GM13977 (cell line): ENCODE data around the gene SATL1.
A peak's percentile ranks its signal among the peaks of the same experiment; 100 is the strongest.
"Not testable (repeated sequence)": the region's sequence is repeated elsewhere in the genome, so short reads cannot be mapped to it uniquely, and the experiment has no call there.

Experiments used
- DNase-seq: peaks from one replicate; pipeline ENCODE4 v3.0.0; 2012; ENCODE audit warnings: low spot score
- CTCF ChIP-seq: IDR thresholded peaks from 2 replicates; pipeline ENCODE4 v1.5.1; 2012; ENCODE audit warnings: mild to moderate bottlenecking, control low read depth; ENCODE audit not compliant: insufficient read depth; ENCODE audit errors: extremely low read depth, missing control alignments
- in situ Hi-C: fragments of 300-500 bp; cut with MboI; formaldehyde crosslinking; loops from one replicate; pipeline ENCODE4 v1.12.0; 2022; ENCODE audit warnings: low sequenced_read_pairs, low pct_unique_long_range_greater_than_20kb, mixed read lengths, inconsistent platforms; ENCODE audit not compliant: unreplicated experiment

Gene SATL1

DNA sequence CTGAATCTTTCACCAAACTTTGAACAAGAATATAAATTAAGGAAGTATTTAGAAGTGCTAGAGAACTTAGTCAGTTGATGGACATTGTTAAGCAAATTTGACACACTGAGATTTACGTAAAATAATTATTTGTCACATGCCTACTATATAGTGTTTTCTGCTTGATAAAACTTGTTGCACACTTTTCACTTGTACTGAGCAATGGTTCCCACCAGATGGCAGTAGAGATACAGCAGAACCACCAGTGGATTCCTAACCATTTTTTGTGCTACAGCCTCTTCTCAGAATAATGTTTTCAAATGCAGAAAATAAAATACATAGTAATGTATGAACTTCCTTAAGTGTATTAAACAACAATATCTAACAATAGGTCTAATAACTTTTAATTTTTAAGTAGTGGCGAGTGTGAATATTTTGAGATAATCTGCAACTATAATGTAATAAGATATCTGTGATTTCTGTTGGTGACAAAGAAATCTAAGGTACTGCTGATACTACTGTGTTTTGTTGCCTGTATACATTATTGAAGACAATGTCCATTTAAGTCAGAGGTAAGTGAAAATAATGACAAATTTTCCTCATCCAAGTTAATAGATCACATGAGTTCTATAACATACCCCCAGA, 158.7 kb downstream of the SATL1 start:
- TF ChIP-seq CTCF = peak; percentile 79
- in situ Hi-C loops = no loop called here
- DNase-seq = peak; percentile 53

DNA sequence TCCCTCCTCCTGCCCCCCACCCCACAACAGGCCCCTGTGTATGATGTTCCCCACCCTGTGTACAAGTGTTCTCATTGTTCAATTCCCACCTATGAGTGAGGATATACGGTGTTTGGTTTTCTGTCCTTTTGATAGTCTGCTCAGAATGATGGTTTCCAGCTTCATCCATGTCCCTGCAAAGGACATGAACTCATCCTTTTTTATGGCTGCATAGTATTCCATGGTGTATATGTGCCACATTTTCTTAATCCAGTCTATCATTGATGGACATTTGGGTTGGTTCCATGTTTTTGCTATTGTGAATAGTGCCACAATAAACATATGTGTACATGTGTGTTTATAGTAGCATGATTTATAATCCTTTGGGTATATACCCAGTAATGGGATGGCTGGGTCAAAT, 166.3 kb downstream of the SATL1 start:
- not testable (repeated sequence) for DNase-seq

DNA sequence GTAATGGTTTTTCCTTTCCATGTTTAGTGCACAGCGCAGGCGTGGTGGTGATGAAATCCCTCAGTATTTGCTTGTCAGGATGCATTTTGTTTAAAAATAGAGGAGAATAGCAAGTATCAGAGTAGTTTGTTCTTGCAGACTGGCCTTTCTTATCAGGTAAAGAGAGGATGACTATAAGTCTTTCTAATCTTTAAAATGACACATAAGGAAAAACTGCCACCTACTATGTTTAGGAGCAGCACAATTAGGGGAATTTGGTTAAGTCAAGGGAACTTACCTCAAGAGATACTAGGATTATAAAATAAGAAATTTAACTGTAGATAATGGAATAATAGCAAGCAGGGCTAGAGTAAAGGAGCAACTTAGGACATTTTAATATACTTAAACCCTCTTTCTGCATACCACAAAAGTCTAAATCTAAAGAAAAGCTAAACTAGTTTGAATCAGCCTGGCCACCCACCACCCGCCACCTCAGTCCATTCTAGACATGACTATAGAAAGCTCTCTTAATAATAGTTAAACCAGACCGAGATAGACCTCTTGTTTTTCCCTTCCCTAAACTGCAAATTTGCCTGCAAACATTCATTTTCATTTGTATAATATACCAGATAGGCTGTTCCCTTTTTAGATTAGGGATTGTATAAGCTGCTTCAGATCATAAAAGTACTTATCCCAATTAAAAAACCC, 177.9 kb downstream of the SATL1 start:
- no peak for TF ChIP-seq CTCF
- in situ Hi-C loops = no loop called here

More for the DNA sequence above, 166.3 kb downstream of the SATL1 start:
- in situ Hi-C loops = not testable (repeated sequence)

DNA sequence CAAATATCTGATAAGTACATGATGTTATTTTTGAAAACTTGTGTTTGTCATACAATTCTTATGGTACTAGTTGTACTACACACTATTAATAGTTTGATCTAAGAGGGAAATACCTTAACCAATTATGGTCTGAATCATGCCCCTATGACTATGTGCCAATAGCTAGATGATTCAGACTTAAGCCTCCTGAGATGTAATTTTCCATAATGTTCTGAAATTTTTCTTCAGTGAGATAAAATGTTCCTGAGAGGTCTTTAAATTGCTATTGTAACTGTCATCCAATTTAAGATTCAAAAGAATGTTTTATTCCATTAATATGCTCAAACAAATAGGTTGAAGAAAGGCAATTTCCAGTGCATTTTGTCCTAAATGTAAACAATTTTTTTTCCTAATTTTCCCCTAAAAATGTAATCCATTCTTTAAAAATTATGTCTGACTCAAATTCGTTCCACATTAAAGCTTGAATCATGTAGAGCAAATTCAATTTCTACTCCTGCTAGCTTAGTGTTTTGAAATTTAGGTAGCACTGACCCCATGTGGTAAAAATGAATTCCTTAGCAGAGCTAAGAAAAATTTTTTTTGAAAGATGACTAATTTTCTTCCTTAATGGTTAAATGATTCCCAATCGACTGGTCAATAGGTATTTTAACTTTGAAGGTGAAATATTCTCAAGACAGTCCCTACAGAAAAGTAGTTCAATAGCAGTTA, 190.8 kb downstream of the SATL1 start:
- DNase-seq = no peak
- peak; percentile 40 for TF ChIP-seq CTCF
- in situ Hi-C loops = no loop called here

More for the DNA sequence above, 177.9 kb downstream of the SATL1 start:
- DNase-seq = no peak

GRCh38 chrX:85052205-85052604, 191.4 kb downstream of the SATL1 start:
- no peak for TF ChIP-seq CTCF
- in situ Hi-C loops = no loop called here
- no peak for DNase-seq

DNA sequence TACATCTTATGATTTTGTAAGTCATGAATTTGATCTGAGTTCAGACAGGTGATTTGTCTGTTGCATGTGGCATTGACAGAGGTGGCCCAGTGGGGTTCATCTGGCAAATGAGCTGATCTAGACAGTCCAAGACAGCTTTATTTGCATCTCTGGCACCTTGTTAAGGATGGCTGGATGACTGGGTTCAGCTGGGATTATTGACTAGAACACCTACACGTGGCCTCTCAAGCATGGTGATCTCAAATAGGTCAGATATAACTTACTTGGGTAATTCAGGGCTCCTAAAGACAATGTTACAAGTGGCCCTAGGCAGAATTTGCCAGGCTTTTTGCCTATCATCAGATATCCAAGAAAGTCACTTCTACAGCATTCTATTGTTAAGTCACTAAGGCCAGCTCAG, 192.0 kb downstream of the SATL1 start:
- no peak for DNase-seq
- in situ Hi-C loops = no loop called here
- no peak for TF ChIP-seq CTCF
